Measurements from ENCODE around the gene PRPF40B.

- TF ChIP-seq CTCF (IDR thresholded peaks at IDR 0.05) (no peak), POLR2A (IDR thresholded peaks at IDR 0.05) (no peak)
These were observed 60.4 kb downstream of the PRPF40B start for GRCh38 chr12:49683599-49684309.

All from testis (tissue), 2 donors.